Thymus (tissue), 11 donors: ENCODE results near the gene BMPR1A. TPM values are rescaled to one million over a fixed set of nuclear protein-coding genes. Genes with fewer than 3 reads are reported as not detected.

ENCODE experiments used
- DNase-seq, 9 donors: peaks; one replicate each; pipeline ENCODE4 v3.0.0-alpha.2; 2013; ENCODE audit warnings: low spot score in 9 of 9, low read depth in 6 of 9, missing footprints in 1 of 9
- H3K27ac ChIP-seq, 2 donors: one replicate each; pipeline ENCODE4 v1.5.1; 2013; ENCODE audit warnings: control low read depth in 1 of 2, low read depth in 1 of 2, low read length in 1 of 2, mild to moderate bottlenecking in 1 of 2, moderate library complexity in 1 of 2
- H3K27me3 ChIP-seq, 2 donors: one replicate each; pipeline ENCODE4 v1.5.1; 2013; ENCODE audit warnings: low read length in 1 of 2; ENCODE audit not compliant: control insufficient read depth in 2 of 2, insufficient read depth in 1 of 2
- H3K36me3 ChIP-seq, 2 donors: one replicate each; pipeline ENCODE4 v1.5.1; 2013; ENCODE audit warnings: low read length in 1 of 2, mild to moderate bottlenecking in 1 of 2, moderate library complexity in 1 of 2; ENCODE audit not compliant: control insufficient read depth in 2 of 2, insufficient read depth in 2 of 2
- H3K4me1 ChIP-seq, 2 donors: one replicate each; pipeline ENCODE4 v1.5.1; 2013; ENCODE audit warnings: low read length in 2 of 2; ENCODE audit not compliant: control insufficient read depth in 2 of 2, insufficient read depth in 2 of 2
- H3K4me3 ChIP-seq, 2 donors: one replicate each; pipeline ENCODE4 v1.5.1; 2013; ENCODE audit warnings: low read length in 2 of 2, control low read depth in 1 of 2, mild to moderate bottlenecking in 1 of 2
- H3K9me3 ChIP-seq, 2 donors: one replicate each; pipeline ENCODE4 v1.5.1; 2013; ENCODE audit warnings: low read length in 1 of 2, mild to moderate bottlenecking in 1 of 2; ENCODE audit not compliant: control insufficient read depth in 2 of 2, insufficient read depth in 1 of 2
- WGBS: extraction: QIAGEN DNeasy Blood & Tissue Kit; methylation state at CpG from one replicate; pipeline ENCODE4 v1.1.7; 2013; 5-methylcytosine and 5-hydroxymethylcytosine counted together
- polyA plus RNA-seq: library from polyadenylated mRNA; stranded (reverse); fragments of 200-250 nt; gene quantifications from one replicate; pipeline ENCODE4 v1.2.3, GENCODE V29; 2013
- total RNA-seq: library from RNA; stranded (reverse); fragments of 120-200 nt; gene quantifications from one replicate; pipeline ENCODE4 v1.2.4, GENCODE V29; 2013
- donor health status: healthy.

Gene BMPR1A
- total and polyA plus RNA-seq, 2 donors: 5.5 to 10.4 TPM

DNA sequence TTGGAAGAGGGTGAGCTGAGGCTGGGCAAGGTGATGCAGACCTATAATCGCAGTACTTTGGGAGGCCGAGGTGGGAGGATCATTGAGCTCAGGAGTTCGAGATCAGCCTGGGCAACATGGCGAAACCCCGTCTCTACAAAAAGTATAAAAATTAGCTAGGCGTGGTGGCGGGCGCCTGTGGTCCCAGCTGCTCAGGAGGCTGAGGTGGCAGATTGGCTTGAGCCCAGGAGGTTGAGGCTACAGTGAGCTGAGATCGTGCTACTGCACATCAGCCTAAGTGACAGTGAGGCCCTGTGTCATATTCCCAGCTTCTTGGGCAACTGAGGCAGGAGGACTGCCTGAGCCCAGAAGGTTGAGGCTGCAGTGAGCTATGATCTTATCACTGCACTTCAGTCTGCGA, 13.6 kb downstream of the BMPR1A start:
- H3K36me3 ChIP-seq: no peaks in the 10 kb centered on the region
- H3K4me3 ChIP-seq: no peak overlapping the region
- H3K27ac ChIP-seq: no peak overlapping the region
- no peak for DNase-seq
- H3K4me1 ChIP-seq: no peaks in the 10 kb centered on the region
- 96% methylated on average over 10 of the region's 10 CpGs for WGBS
- H3K27me3 ChIP-seq: peaks cover 0 to 11% of the 10 kb centered on the region in 2 donors
- H3K9me3 ChIP-seq: no peaks in the 10 kb centered on the region

DNA sequence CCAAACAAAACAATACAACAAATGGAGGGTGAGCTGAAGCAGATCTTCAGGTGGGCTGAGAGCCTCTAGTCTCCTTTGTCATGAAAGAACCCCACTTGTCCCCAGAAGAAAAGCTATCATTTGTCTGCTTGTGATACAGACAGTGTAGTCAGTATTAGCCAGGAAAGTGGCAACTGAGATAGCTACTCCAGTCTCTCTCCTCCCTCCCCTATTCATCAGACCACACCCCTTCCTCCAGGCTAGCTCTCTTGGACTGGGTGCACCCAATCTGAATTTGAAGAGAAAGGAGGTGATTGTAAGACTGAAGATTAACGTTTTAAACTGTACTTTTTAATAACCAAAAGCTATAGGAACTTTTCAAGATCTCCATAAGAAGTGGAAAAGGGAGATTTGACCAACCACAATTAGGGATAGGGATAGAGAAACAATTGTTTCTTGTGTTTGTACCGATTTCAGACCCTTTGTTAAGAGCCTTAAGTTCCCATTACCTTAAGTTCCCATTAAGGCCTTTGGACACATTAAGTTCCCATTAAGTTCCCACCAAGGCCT, 14.1 kb downstream of the BMPR1A start:
- DNase-seq: no peak
- peaks cover 0 to 11% of the 10 kb centered on the region in 2 donors for H3K27me3 ChIP-seq
- H3K4me3 ChIP-seq: no peak overlapping the region
- no peaks in the 10 kb centered on the region for H3K36me3 ChIP-seq
- H3K9me3 ChIP-seq: no peaks in the 10 kb centered on the region
- no peaks in the 10 kb centered on the region for H3K4me1 ChIP-seq
- WGBS: 57% methylated on average over 2 of the region's 2 CpGs
- H3K27ac ChIP-seq: no peak overlapping the region

DNA sequence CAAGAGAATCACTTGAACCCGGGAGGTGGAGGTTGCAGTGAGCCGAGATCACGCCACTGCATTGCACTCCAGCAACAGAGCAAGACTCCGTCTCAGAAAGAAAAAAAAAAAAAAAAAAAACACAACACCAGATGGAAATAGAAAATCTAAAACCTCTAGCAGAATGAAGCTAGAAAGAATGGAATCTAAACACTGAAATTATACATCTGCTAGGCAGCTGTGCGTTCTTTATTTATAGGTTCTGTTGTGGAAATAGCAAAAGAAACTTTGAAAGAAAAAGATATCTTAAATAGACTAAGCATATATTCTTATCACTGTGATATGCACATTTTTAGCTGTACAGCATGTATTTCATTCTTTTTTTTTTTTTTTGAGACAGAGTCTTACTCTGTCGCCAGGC, 17.1 kb downstream of the BMPR1A start:
- Histone ChIP-seq H3K27me3 (peaks cover 2 to 10% of the 10 kb centered on the region in 2 donors), H3K27ac (no peak overlapping the region), H3K9me3 (no peaks in the 10 kb centered on the region), H3K4me1 (no peaks in the 10 kb centered on the region), H3K4me3 (no peak overlapping the region), H3K36me3 (no peaks in the 10 kb centered on the region)
- 87% methylated on average over 6 of the region's 6 CpGs for WGBS
- DNase-seq: no peak

DNA sequence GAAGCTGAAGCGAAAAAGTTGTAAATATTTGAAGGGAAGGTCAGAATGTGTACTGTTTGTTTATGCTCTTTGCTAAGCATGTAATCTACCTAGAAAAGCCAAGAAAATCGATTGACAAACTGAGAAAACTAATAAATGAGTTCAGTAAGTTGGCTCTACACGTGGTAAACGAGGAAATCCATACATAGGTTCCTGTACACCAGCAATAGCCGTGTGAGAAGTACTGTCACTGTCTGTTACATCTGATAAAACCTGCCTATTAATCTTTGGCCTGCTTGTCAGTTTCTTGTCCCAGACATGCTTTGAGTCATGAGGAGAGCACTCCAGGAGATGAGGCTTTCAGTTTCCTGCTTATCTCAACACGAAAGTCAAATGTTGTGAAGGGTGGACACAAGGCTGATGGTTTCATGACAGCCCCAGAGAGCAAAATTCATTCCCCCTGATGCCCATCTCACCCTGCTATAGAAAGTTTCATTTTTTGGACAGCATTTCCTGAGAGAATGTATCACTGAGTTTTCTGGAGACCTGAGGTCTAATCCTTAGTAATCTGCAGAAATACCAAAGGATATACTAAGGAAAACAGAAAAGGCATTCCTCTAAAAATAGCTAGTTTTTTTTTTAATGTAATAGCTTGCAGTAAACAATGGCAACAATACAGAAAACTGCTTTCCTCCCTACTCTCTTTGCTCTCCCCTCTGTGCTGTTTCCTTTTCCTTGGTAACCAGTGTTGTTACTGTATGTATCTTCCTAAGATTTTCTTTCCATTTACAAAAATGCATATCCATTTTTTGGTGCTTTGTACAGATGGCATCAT, 18.8 kb downstream of the BMPR1A start:
- H3K27me3 ChIP-seq: peaks cover 2 to 3% of the 10 kb centered on the region in 2 donors
- H3K9me3 ChIP-seq: no peaks in the 10 kb centered on the region
- H3K4me3 ChIP-seq: no peak overlapping the region
- DNase-seq: no peak
- no peaks in the 10 kb centered on the region for H3K36me3 ChIP-seq
- H3K27ac ChIP-seq: no peak overlapping the region
- WGBS: 73% methylated on average over 6 of the region's 6 CpGs
- H3K4me1 ChIP-seq: no peaks in the 10 kb centered on the region

DNA sequence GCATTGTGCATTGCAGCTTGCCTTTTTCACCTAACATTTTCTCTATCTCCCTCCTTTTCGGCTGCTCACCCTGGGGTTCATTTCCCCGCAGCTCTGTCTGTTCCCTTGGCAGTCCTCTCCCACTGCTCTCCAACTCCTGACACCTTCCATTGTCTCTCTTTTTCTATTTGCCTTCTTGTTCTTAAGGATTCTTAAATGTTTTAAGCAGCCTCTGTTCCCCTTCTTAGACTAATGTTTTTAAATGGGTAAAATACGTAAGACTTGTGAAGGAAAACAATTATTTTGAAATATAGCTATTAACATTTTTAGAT, 19.4 kb downstream of the BMPR1A start:
- H3K4me3 ChIP-seq: no peak overlapping the region
- H3K4me1 ChIP-seq: no peaks in the 10 kb centered on the region
- no peaks in the 10 kb centered on the region for H3K9me3 ChIP-seq
- no peak overlapping the region for H3K27ac ChIP-seq
- DNase-seq: no peak
- H3K27me3 ChIP-seq: peaks cover 2 to 3% of the 10 kb centered on the region in 2 donors
- H3K36me3 ChIP-seq: no peaks in the 10 kb centered on the region
- 96% methylated on average over 3 of the region's 3 CpGs for WGBS

DNA sequence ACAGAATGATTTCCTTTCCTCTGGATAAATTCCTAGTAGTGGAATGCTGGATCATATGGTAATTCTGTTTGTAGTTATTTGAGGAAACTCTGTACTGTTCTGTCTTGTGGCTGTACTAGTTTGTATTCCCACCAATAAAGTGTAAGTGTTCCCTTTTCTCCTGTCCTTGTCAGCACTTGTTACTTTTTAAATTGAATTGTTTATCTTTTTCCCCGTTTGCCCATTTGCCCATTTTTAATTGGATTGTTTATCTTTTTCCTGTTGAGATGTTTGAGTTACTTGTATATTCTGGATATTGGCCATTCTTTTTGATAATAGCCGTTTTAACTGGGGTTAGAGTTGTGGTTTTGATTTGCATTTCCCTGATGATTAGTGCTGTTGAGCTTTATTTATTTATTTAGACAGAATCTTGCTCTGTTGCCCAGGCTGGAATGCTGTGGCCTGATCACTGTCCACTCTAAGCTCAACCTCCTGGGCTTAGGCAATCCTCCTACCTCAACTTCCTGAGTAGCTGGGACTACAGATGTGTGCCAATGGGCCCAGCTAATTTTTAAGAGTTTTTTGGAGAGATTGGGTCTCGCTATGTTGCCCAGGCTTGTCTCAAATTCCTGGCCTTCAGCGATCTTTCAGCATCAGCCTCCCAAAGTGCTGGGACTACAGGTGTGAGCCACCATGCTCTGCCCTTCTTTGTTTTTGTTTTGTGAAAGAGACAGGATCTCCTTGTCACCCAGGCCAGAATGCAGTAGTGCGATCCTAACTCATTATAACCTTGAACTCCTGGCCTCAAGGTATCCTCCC, 23.0 kb downstream of the BMPR1A start:
- 85% methylated on average over 5 of the region's 5 CpGs for WGBS
- Histone ChIP-seq H3K27ac (no peak overlapping the region), H3K4me3 (no peak overlapping the region), H3K27me3 (peaks cover 2 to 3% of the 10 kb centered on the region in 2 donors), H3K36me3 (no peaks in the 10 kb centered on the region), H3K9me3 (no peaks in the 10 kb centered on the region), H3K4me1 (no peaks in the 10 kb centered on the region)
- no peak for DNase-seq

DNA sequence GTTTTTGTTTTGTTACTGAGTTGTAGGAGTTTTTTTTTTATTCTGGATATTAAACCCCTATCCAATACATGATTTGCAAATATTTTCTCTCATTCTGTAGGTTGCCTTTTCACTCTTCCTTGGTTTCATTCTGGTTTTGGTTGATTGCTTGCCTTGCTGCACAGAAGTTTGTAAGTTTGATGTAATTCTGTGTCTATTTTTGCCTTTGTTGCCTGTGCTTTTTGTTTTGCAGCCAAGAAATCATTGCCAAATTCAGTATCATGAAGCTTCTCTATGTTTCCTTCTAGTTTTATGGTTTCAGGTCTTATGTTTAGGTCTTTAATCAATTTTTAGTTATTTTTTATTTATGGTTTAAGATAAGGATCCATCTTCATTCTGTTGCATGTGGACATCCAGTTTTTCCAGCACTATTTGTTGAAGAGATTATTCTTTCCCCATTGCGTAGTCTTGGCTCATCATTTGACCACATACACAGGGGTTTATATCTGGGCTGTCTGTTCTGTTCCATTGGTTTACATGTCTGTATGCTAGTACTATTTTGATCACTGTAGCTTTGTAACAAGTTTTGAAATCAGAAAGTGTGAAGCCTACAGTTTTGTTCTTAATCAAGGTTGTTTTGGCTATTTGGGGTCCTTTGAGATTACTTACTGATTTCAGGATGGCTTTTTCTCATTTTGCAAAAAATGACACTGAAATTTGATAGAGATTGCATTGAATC, 26.4 kb downstream of the BMPR1A start:
- Histone ChIP-seq H3K4me3 (no peak overlapping the region), H3K4me1 (no peaks in the 10 kb centered on the region), H3K9me3 (no peaks in the 10 kb centered on the region), H3K27ac (no peak overlapping the region), H3K36me3 (no peaks in the 10 kb centered on the region), H3K27me3 (no peaks in the 10 kb centered on the region)
- WGBS: 98% methylated on average over 1 of the region's 1 CpG
- no peak for DNase-seq

DNA sequence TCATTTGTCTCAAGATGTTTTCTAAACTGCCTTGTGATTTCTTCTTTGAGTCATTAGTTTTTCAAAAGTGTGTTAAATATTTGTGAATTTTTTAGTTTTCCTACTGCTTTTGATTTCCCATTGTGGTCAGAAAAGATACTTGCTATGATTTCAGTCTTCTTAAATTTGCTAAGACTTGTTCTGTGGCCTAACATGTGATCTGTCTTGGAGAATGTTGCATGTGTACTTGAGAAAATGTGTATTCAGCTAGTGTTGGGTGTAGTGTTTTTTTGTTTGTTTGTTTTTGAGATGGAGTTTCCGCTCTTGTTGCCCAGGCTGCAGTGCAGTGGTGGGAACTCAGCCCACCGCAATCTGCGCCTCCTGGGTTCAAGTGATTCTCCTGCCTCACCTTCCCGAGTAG, 28.6 kb downstream of the BMPR1A start:
- Histone ChIP-seq H3K27me3 (no peaks in the 10 kb centered on the region), H3K36me3 (no peaks in the 10 kb centered on the region), H3K9me3 (no peaks in the 10 kb centered on the region), H3K4me3 (no peak overlapping the region), H3K27ac (no peak overlapping the region), H3K4me1 (no peaks in the 10 kb centered on the region)
- no peak for DNase-seq
- WGBS: 99% methylated on average over 4 of the region's 4 CpGs

DNA sequence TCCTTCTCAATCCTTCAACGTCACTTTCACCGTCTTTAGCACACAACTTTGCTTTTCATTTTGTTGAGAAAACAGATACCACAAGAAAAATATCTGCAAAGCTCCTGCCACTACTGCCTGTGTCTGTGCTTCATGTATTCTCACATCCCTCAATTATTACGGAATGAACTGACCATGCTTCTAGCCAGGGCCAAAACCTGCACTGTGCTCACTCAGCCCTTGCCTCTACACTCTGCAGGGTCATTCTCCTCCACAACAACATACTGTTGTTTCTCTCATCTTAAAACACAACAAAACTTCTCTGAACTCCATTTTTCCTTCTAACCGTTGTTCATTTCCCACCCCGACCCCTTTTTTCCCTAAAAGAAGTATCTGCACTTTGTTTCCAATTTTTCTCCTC, 29.5 kb downstream of the BMPR1A start:
- H3K27me3 ChIP-seq: no peaks in the 10 kb centered on the region
- H3K4me1 ChIP-seq: no peaks in the 10 kb centered on the region
- WGBS: 86% methylated on average over 5 of the region's 5 CpGs
- no peak overlapping the region for H3K4me3 ChIP-seq
- no peak for DNase-seq
- H3K36me3 ChIP-seq: no peaks in the 10 kb centered on the region
- H3K27ac ChIP-seq: no peak overlapping the region
- H3K9me3 ChIP-seq: no peaks in the 10 kb centered on the region
